Measurements from ENCODE around the gene EDARADD. TPM values are rescaled to one million over a fixed set of nuclear protein-coding genes. Genes with fewer than 3 reads are reported as not detected.

The EDARADD gene
- total and polyA plus RNA-seq, 2 of the 13 experiments (the other 11 are each of a cell fraction or from before 2014, with no cell fraction given) = 0.03 TPM; not detected in 1

DNA sequence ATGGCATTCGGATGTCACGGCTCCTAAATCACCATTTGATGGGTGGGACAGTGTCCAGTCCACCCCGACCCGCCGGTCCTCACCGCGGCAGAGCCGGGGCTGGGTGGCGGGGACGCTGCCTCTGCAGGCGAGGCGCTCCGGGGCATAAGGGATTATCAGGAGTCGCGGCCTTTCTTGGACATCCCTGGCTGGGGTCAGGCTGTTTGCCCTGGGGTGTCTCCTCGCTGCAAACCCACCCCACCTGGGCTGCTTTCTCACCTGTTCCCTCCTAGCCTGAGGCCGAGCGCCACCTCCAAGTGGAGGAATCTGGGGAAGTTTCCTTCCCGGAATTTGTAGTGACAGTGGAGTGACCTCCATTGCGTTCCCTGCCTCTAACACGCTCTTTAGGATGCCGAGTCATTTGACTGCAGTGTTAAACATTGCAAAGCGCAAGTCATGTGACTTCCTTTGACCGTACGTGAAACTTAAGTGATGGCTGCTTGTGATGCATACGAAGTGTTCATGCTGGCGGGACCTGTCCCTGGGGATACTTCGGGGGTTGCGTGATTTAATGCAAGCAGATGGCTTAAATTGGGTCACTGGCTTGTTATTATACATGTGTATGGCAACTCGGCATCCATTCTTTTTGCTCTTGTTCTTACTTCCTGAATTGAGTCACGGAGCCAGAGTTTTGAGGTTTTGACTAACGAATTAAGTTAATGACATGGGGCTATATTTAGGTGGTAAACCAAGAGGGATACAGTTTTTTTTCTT, 130.2 kb downstream of the EDARADD start (continued):
- TF ChIP-seq ZNF816 (CRISPR knock-in tag; IDR thresholded peaks at IDR 0.05; ENCODE audit: borderline replicate concordance) (no peak), PBX3 (CRISPR knock-in tag; IDR thresholded peaks at IDR 0.05; ENCODE audit: borderline replicate concordance) (no peak), POGZ (CRISPR knock-in tag; IDR thresholded peaks at IDR 0.05) (no peak), BRCA1 (CRISPR knock-in tag; IDR thresholded peaks at IDR 0.05) (no peak), KDM3A (CRISPR knock-in tag; IDR thresholded peaks at IDR 0.05; ENCODE audit: low read depth) (no peak), MAX (IDR thresholded peaks at IDR 0.05) (peak; percentile 44; the same call in 1 of the 2 replicates), RBM22 (optimal IDR thresholded peaks at IDR 0.05; ENCODE audit: low read length) (no peak), SIX4 (CRISPR knock-in tag; IDR thresholded peaks at IDR 0.05) (no peak), NFIB (CRISPR knock-in tag; IDR thresholded peaks at IDR 0.05; ENCODE audit: borderline replicate concordance) (no peak), ZNF790 (CRISPR knock-in tag; IDR thresholded peaks at IDR 0.05; ENCODE audit: borderline replicate concordance) (no peak), AHR (CRISPR knock-in tag; IDR thresholded peaks at IDR 0.05) (0 out of 2 replicates have a peak, but pooled peaks have one; percentile 47), CHD4 (IDR thresholded peaks at IDR 0.05; ENCODE audit: borderline replicate concordance, low read length) (no peak), KDM1A (CRISPR knock-in tag; IDR thresholded peaks at IDR 0.05) (no peak), KDM4B (CRISPR knock-in tag; IDR thresholded peaks at IDR 0.05) (no peak), ZNF3 (CRISPR knock-in tag; IDR thresholded peaks at IDR 0.05) (no peak), MLX (CRISPR knock-in tag; IDR thresholded peaks at IDR 0.05) (no peak; the same call in 1 of the 2 replicates), KLF16 (CRISPR knock-in tag; IDR thresholded peaks at IDR 0.05) (peak in 1 of 2 experiments; percentile 51; a peak in 2 of 4 replicates), ZNF644 (CRISPR knock-in tag; IDR thresholded peaks at IDR 0.05; ENCODE audit: low read depth) (no peak), ZNF326 (CRISPR knock-in tag; IDR thresholded peaks at IDR 0.05; ENCODE audit: borderline replicate concordance) (no peak), ZNF672 (CRISPR knock-in tag; IDR thresholded peaks at IDR 0.05) (no peak)
- TF ChIP-seq, protein P1, sequence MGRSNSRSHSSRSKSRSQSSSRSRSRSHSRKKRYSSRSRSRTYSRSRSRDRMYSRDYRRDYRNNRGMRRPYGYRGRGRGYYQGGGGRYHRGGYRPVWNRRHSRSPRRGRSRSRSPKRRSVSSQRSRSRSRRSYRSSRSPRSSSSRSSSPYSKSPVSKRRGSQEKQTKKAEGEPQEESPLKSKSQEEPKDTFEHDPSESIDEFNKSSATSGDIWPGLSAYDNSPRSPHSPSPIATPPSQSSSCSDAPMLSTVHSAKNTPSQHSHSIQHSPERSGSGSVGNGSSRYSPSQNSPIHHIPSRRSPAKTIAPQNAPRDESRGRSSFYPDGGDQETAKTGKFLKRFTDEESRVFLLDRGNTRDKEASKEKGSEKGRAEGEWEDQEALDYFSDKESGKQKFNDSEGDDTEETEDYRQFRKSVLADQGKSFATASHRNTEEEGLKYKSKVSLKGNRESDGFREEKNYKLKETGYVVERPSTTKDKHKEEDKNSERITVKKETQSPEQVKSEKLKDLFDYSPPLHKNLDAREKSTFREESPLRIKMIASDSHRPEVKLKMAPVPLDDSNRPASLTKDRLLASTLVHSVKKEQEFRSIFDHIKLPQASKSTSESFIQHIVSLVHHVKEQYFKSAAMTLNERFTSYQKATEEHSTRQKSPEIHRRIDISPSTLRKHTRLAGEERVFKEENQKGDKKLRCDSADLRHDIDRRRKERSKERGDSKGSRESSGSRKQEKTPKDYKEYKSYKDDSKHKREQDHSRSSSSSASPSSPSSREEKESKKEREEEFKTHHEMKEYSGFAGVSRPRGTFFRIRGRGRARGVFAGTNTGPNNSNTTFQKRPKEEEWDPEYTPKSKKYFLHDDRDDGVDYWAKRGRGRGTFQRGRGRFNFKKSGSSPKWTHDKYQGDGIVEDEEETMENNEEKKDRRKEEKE (IDR thresholded peaks at IDR 0.05) = no peak
- TF ChIP-seq, protein P2, sequence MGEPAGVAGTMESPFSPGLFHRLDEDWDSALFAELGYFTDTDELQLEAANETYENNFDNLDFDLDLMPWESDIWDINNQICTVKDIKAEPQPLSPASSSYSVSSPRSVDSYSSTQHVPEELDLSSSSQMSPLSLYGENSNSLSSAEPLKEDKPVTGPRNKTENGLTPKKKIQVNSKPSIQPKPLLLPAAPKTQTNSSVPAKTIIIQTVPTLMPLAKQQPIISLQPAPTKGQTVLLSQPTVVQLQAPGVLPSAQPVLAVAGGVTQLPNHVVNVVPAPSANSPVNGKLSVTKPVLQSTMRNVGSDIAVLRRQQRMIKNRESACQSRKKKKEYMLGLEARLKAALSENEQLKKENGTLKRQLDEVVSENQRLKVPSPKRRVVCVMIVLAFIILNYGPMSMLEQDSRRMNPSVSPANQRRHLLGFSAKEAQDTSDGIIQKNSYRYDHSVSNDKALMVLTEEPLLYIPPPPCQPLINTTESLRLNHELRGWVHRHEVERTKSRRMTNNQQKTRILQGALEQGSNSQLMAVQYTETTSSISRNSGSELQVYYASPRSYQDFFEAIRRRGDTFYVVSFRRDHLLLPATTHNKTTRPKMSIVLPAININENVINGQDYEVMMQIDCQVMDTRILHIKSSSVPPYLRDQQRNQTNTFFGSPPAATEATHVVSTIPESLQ (CRISPR knock-in tag; conservative IDR thresholded peaks at IDR 0.05) = no peak

Measured in HepG2 (cell line).